Nephron (organoid): ENCODE measurements around the gene SHC1.

Experiments
- H3K27ac Mint-ChIP-seq, 3 experiments: 2 replicates each; pipeline ENCODE4 v1.8.0; 2020; ENCODE audit warnings: mixed read lengths in 3 of 3, mild to moderate bottlenecking in 2 of 3, moderate library complexity in 1 of 3
- H3K27me3 Mint-ChIP-seq: 2 replicates; pipeline ENCODE4 v1.8.0; 2021; ENCODE audit warnings: low read depth, mild to moderate bottlenecking, moderate library complexity, mixed read lengths
- H3K36me3 Mint-ChIP-seq: 2 replicates; pipeline ENCODE4 v1.8.0; 2020; ENCODE audit warnings: low read depth, mixed read lengths
- H3K4me1 Mint-ChIP-seq: 2 replicates; pipeline ENCODE4 v1.8.0; 2020; ENCODE audit warnings: mixed read lengths
- H3K4me3 Mint-ChIP-seq, 3 experiments: 2 replicates each; pipeline ENCODE4 v1.8.0; 2020; ENCODE audit warnings: mild to moderate bottlenecking in 3 of 3, mixed read lengths in 3 of 3, moderate library complexity in 2 of 3
- H3K9me3 Mint-ChIP-seq: 2 replicates; pipeline ENCODE4 v1.8.0; 2020; ENCODE audit warnings: mixed read lengths
- TF ChIP-seq, protein P1 (sequence below), 3 experiments: fragments of 200-600 bp; sonication (generic); IDR thresholded peaks; one replicate each; pipeline ENCODE4 v1.5.0; 2021; ENCODE audit warnings: antibody characterized with exemption in 3 of 3; ENCODE audit not compliant: unreplicated experiment in 3 of 3

The SHC1 gene

GRCh38 chr1:154954541-154954940, 16.0 kb downstream of the SHC1 start:
- Mint-ChIP-seq H3K4me3 (peak overlapping the region; percentile 87 to 91 (median 90)), H3K27me3 (no peaks in the 10 kb centered on the region), H3K36me3 (peaks cover 14% of the 10 kb centered on the region)

GRCh38 chr1:154953611-154954038, 16.9 kb downstream of the SHC1 start:
- Mint-ChIP-seq H3K27me3 (no peaks in the 10 kb centered on the region), H3K27ac (peak overlapping the region in 1 of 3 experiments; percentile 98), H3K4me1 (peaks cover 66% of the 10 kb centered on the region), H3K9me3 (no peaks in the 10 kb centered on the region), H3K36me3 (peaks cover 17% of the 10 kb centered on the region), H3K4me3 (peak overlapping the region in 2 of 3 experiments; percentile 90 to 91)
- TF ChIP-seq, protein P1, sequence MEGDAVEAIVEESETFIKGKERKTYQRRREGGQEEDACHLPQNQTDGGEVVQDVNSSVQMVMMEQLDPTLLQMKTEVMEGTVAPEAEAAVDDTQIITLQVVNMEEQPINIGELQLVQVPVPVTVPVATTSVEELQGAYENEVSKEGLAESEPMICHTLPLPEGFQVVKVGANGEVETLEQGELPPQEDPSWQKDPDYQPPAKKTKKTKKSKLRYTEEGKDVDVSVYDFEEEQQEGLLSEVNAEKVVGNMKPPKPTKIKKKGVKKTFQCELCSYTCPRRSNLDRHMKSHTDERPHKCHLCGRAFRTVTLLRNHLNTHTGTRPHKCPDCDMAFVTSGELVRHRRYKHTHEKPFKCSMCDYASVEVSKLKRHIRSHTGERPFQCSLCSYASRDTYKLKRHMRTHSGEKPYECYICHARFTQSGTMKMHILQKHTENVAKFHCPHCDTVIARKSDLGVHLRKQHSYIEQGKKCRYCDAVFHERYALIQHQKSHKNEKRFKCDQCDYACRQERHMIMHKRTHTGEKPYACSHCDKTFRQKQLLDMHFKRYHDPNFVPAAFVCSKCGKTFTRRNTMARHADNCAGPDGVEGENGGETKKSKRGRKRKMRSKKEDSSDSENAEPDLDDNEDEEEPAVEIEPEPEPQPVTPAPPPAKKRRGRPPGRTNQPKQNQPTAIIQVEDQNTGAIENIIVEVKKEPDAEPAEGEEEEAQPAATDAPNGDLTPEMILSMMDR (IDR thresholded peaks at IDR 0.05; ENCODE audit: unreplicated experiment in 3 of 3) = no peak

More at GRCh38 chr1:154954541-154954940, 16.0 kb downstream of the SHC1 start:
- Mint-ChIP-seq H3K27ac (peak overlapping the region; percentile 95 to 98 (median 98)), H3K9me3 (no peaks in the 10 kb centered on the region), H3K4me1 (peaks cover 66% of the 10 kb centered on the region)
- TF ChIP-seq, protein P1 (IDR thresholded peaks at IDR 0.05; ENCODE audit: unreplicated experiment in 3 of 3) = no peak

DNA sequence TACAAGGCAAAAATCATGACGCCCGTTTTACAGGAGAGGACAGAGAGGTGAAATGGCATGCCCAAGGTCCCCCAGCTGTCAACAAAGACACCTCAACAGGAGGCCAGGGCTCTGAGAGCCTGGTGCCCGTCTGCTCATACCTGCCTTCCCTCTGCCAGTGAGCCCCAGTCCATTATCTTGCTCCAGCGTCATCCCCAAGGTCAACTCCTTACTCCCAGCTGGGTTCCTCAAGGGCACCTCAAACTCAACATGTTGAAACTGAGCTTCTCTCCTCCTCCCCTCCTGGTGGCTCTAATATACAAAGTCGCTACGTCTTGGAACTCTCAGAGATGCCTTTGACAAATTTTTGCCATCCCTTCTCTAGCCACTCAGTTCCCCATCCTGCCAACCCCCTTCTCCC, 17.9 kb downstream of the SHC1 start:
- H3K27me3 Mint-ChIP-seq = no peaks in the 10 kb centered on the region
- peaks cover 57% of the 10 kb centered on the region for H3K4me1 Mint-ChIP-seq
- H3K4me3 Mint-ChIP-seq = peak overlapping the region; percentile 12 to 46 (median 39)
- H3K36me3 Mint-ChIP-seq = peaks cover 12% of the 10 kb centered on the region
- no peaks in the 10 kb centered on the region for H3K9me3 Mint-ChIP-seq
- H3K27ac Mint-ChIP-seq = peak overlapping the region; percentile 21 to 86 (median 84)
- TF ChIP-seq, protein P1 (IDR thresholded peaks at IDR 0.05; ENCODE audit: unreplicated experiment in 3 of 3) = no peak

- Mint-ChIP-seq H3K36me3 (peaks cover 12% of the 10 kb centered on the region), H3K4me3 (peak overlapping the region; percentile 12 to 46 (median 39)), H3K4me1 (peaks cover 51% of the 10 kb centered on the region), H3K27ac (peak overlapping the region; percentile 21 to 86 (median 84)), H3K27me3 (no peaks in the 10 kb centered on the region), H3K9me3 (no peaks in the 10 kb centered on the region)
- TF ChIP-seq, protein P1 (IDR thresholded peaks at IDR 0.05; ENCODE audit: unreplicated experiment in 3 of 3) = no peak
Measured at GRCh38 chr1:154951901-154952657, 18.5 kb downstream of the SHC1 start.

GRCh38 chr1:154948079-154948478, 22.5 kb downstream of the SHC1 start:
- Mint-ChIP-seq H3K27me3 (no peaks in the 10 kb centered on the region), H3K36me3 (peaks cover 16% of the 10 kb centered on the region), H3K27ac (no peak overlapping the region), H3K9me3 (no peaks in the 10 kb centered on the region), H3K4me1 (peaks cover 35% of the 10 kb centered on the region), H3K4me3 (no peak overlapping the region)
- TF ChIP-seq, protein P1 (IDR thresholded peaks at IDR 0.05; ENCODE audit: unreplicated experiment in 3 of 3) = no peak
